ENCODE data around the gene DENND1A.

DNA sequence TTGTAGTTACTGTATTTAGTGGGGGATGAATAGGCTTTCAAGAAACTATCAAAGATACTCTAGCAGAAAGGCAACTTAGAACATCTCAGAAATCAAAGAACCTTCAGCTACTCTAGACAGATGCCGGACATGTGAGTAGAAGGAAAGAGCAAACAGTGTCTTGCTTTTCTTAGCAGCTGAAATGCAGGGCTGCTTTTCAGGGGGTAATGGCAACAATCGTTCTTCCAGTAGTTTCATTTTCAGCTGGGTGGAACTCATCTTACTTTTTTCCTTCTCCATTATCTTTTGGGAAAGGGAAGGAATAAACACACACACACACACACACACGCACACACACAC lies 292.4 kb downstream of the DENND1A start:
- TF ChIP-seq, protein P1, sequence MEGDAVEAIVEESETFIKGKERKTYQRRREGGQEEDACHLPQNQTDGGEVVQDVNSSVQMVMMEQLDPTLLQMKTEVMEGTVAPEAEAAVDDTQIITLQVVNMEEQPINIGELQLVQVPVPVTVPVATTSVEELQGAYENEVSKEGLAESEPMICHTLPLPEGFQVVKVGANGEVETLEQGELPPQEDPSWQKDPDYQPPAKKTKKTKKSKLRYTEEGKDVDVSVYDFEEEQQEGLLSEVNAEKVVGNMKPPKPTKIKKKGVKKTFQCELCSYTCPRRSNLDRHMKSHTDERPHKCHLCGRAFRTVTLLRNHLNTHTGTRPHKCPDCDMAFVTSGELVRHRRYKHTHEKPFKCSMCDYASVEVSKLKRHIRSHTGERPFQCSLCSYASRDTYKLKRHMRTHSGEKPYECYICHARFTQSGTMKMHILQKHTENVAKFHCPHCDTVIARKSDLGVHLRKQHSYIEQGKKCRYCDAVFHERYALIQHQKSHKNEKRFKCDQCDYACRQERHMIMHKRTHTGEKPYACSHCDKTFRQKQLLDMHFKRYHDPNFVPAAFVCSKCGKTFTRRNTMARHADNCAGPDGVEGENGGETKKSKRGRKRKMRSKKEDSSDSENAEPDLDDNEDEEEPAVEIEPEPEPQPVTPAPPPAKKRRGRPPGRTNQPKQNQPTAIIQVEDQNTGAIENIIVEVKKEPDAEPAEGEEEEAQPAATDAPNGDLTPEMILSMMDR (IDR thresholded peaks at IDR 0.05): no peak
- no peak for TF ChIP-seq POLR2A (IDR thresholded peaks at IDR 0.05)
